HG02884 (cell line): ENCODE data around the gene GMDS.

Source experiments
- ATAC-seq: cut with Tn5 transposase; IDR thresholded peaks from one replicate; pipeline ENCODE4 v1.9.1; 2021; ENCODE audit warnings: mild to moderate bottlenecking, moderate library complexity; ENCODE audit not compliant: unreplicated experiment

Gene GMDS

GRCh38 chr6:2047855-2048254 is 197.6 kb downstream of the GMDS start:
- no peak for ATAC-seq

DNA sequence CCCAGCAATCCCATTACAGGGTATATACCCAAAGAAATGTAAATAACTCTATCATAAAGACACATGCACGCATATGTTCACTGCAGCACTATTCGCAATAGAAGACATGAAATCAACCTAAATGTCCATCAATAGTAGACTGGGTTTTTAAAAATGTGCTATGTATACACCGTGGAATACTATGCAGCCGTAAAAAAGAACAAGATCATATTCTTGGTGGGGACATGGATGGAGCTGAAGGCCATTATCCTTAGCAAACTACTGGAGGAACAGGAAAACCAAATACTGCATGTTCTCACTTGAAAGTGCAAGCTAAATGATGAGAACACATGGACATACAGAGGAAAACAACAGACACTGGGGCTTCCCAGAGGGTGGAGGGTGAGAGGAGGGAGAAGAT is 201.2 kb downstream of the GMDS start:
- no peak for ATAC-seq

DNA sequence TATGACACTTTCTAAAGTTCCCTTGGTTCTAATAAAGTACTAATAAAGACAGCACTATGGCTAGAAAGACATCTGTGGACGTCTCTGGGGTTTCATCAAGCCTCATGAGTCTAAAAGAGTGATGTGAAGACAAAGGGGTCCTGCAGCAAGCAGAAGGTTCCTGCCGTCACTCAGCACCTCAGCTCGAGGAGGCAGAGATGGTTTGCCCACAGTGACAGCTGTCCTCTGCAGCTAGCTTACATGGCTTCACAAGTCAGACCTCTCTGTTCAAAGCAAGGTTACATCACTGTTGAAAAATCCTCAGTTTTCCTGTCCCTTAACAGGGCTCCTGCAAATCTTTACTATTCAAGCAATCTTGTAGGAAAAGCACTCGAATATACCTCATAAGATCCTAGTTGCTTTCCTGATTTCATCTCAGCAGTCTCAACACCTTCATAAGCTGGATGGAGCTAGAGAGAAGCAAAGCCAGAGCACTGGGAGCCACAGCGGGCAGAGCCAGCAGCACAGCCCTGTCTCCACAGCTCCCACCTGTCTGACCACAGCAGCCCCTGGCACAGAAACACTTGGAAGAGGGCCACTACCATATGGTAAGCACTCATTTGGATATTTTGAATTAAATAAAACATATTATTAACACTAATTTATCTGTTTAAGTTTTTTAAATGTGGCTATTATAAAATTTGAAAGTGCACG is 202.3 kb downstream of the GMDS start:
- no peak for ATAC-seq

GRCh38 chr6:2038092-2038491 is 207.3 kb downstream of the GMDS start:
- ATAC-seq, result no peak

GRCh38 chr6:2037237-2037926 is 208.0 kb downstream of the GMDS start:
- ATAC-seq, result no peak

DNA sequence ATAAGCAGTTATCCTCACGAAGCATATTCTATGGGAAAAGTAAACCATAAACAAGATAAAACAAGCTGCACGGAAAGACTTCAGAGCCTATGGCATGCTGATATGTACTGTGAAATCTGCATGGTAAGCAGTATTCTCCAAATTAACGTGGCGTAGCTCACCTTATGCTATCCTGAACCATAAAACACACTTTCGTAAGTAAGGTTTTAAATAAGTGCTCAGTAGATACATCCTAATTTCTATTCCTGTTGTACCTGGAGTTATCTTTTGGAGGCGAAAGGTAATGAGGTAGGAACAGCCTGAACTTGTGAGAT is 208.7 kb downstream of the GMDS start:
- ATAC-seq, result no peak

DNA sequence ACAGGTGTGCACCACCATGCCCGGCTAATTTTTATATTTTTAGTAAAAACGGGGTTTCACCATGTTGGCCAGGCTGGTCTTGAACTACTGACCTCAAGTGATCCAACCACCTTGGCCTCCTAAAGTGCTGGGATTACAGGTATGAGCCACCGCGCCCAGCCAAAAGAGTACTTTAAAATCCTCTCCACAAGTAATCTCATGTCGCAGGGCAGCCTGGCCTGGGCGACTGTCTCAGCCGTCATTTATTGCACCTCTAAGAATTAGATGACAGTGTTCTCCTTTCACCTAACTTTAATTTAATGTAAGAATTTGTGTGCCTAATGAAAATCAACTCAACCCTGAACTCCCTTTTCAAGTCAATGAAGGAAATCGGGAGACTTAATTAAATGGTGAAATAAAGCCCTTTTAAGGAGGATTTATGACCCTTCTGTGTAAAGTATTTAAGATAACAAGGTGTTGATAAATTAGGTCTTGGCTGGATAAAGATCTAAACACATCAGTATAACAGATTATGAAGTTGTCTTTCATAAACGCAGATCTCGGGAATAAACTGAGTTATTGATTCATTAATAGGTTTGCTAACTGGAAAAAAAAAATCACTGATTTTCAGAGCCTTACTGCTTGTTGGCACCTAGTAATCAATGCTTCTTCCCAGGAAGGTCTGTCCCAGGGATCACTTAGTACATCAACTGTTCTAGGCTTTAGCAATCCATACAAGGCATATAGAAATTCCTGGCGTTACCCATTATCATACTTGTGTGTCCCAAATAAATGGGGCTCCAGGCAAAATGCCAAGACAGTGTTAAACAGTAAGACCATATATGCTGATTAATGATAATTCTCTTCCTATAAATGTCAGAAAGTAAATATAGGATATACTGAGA is 209.3 kb downstream of the GMDS start:
- ATAC-seq, result no peak

DNA sequence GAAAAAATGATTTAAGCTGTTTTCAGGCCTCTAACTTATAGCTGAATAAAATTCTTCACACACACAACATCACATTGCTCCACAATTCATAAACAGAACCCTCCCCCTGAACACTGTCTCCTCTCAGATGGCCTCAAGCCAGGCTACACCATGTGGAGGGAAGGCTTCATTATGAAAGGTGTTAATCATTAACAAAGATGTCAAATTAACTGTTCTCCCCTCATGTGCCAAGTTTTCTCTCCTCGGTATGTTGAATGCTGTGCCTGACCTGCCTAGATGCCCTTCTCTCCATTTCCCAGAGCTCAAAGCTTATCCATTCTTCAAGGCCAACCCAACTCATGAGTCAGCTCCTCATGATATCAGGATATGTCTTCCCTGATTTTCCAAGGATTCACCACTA is 210.4 kb downstream of the GMDS start:
- ATAC-seq, result no peak

- ATAC-seq, result no peak
Measured at GRCh38 chr6:2034256-2034655, 211.1 kb downstream of the GMDS start.

GRCh38 chr6:2033544-2033943 is 211.9 kb downstream of the GMDS start:
- ATAC-seq, result no peak

GRCh38 chr6:2030682-2031244 is 214.6 kb downstream of the GMDS start:
- no peak for ATAC-seq

DNA sequence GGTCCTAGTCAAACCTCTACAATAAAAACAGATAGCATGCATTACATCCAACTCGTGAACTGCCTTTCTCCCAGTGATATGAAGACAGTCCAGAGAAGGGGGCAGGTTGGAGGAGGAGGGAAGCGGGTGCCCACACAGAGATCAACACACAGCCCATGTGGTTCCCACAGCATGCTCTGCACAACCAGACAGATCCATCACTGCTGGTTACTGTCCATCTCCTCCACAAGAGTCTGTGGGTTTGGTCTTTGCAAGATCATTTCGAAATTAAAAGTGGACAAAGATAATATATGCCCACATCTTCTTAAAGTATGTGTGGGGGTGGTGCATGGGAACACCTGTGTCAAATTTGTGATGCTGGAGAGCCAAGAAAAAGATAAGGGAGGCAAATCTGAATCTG is 215.5 kb downstream of the GMDS start:
- no peak for ATAC-seq

DNA sequence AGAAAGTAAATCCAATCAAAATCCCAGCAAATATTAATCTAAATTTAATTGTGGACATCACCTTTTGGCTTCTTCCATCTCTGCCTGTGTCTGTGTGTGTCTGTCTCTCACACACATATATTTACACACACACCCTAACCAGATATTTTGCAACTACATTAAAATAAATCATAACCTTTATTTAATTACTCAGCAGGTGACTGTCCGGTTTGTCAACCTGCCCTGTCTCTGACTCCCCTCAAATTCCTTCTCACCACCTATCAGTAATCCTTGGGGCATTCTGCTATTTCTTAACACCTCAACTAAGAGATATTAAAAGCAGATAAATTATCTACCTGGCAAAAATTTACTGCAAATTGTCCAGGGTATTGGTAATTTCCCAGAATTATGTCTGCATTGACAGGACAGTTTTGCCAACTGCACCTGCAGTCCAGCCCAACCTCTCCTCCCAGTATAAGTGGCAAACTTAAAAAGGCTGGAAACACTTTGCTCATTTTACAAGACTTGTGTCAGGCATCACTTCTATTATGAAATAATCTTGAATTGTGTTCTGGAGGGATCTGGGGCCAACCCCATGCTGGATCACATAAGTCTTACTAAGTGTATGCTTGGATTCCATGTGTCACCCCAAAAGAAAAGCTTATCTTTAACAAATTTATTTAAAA is 216.1 kb downstream of the GMDS start:
- no peak for ATAC-seq

GRCh38 chr6:2028457-2029038 is 216.9 kb downstream of the GMDS start:
- no peak for ATAC-seq

- no peak for ATAC-seq
Measured at GRCh38 chr6:2026133-2026532, 219.3 kb downstream of the GMDS start.

GRCh38 chr6:2021713-2022125 is 223.7 kb downstream of the GMDS start:
- ATAC-seq, result no peak

DNA sequence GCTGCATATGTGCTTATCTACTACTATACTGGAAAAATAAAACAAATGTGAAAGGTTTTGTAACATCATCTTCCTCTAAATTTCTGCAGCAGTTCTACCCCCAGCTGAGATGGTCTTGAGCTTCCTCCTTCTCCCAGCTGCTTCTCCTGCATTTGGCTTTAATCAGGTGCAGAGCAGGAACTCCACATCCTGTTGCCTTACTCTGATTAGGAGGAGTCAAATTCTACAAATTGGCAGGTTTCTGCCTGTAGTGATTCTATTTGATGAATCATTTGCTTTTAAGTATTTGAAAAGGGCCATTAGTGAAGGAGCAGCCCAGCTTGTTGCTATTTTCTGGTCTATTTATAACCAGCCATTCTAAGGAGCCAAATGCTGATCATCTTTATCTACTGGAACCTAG is 224.5 kb downstream of the GMDS start:
- ATAC-seq, result no peak

DNA sequence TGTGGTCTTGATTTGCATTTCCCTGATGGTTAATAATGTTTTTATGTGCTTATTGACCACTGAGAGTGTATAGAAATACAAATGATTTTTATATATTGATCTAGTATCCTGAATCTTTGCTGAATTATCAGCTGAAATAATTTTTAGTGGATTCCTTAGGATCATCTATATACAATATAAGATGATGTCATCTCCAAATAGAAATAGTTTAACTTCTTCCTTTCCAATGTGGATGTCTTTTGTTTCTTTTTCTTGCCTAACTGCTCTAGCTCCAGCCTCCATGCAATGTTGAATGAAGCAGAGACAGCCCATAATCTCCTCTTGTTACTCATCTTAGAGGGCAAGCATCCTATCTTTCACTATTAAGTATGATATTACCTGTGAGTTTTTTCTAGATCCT is 226.4 kb downstream of the GMDS start:
- no peak for ATAC-seq

GRCh38 chr6:2016040-2016439 is 229.4 kb downstream of the GMDS start:
- ATAC-seq, result no peak

DNA sequence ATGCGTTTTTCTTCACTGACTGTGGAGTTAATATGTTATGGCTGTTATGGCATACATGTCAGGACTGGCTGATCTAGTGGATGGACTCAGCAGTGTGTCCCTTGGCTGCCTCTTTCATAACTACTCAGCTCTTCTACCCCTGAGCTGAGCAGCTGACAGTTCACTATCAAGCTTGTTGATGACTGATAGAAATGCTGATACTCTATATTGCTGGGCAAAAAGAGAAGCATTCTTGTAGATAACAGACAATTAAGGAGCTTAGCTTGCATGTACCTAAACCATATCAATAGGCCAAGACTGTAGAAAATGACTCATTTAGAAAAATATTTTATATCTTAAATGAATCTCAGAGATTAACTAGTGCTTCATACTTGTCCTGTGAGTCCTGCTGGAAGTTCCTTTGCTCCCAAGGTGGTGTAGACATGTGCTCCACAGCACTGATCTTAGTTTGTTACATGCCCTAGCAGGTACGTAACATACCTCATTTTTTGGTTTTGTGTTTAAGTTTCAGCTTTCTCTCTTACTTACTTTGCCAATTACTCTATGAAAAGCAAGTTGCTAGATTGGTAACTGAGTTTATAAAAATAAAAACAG is 236.9 kb downstream of the GMDS start:
- ATAC-seq, result no peak
